Keratinocyte (primary cell): ENCODE results near the gene TMEM42. TPM values are rescaled to one million over a fixed set of nuclear protein-coding genes. Genes with fewer than 3 reads are reported as not detected.

Experiments
- DNase-seq: peaks from one replicate; pipeline ENCODE4 v3.0.0-alpha.2; 2011; ENCODE audit warnings: low read depth, missing footprints, low spot score
- FAIRE-seq: peaks from 2 replicates; lab custom pipeline; 2011; peaks lifted over from hg19 to GRCh38; lab: Jason Lieb, UNC
- H2AFZ ChIP-seq: 2 replicates; pipeline ENCODE4 v1.6.0; 2012; ENCODE audit warnings: low read length, control low read depth, inconsistent platforms; ENCODE audit not compliant: control insufficient read depth
- H3K27ac ChIP-seq: 2 replicates; pipeline ENCODE4 v1.5.1; 2011; ENCODE audit warnings: low read length; ENCODE audit not compliant: control insufficient read depth, insufficient read depth
- H3K27me3 ChIP-seq: 3 replicates; pipeline ENCODE4 v1.6.0; 2011; ENCODE audit warnings: low read length; ENCODE audit not compliant: control insufficient read depth, insufficient read depth; ENCODE audit errors: extremely low read depth
- H3K36me3 ChIP-seq, 2 experiments: 2 replicates in 1 of 2; 3 replicates in 1 of 2; pipeline ENCODE4 v1.5.1; 2011; ENCODE audit warnings: low read length in 2 of 2, mild to moderate bottlenecking in 1 of 2; ENCODE audit not compliant: control insufficient read depth in 2 of 2, insufficient read depth in 2 of 2; ENCODE audit errors: extremely low read depth in 1 of 2
- H3K4me1 ChIP-seq: 3 replicates; pipeline ENCODE4 v1.5.1; 2011; ENCODE audit warnings: low read length; ENCODE audit not compliant: control insufficient read depth, insufficient read depth; ENCODE audit errors: extremely low read depth
- H3K4me2 ChIP-seq: 3 replicates; pipeline ENCODE4 v1.6.0; 2011; ENCODE audit warnings: low read depth, low read length; ENCODE audit not compliant: control insufficient read depth, insufficient read depth; ENCODE audit errors: extremely low read depth
- H3K4me3 ChIP-seq, 3 experiments: fragments of 200-600 bp in 1 of 3; sonication (generic) in 1 of 3; 2 replicates in 2 of 3; 3 replicates in 1 of 3; pipeline ENCODE4 v1.5.1; 2011 to 2016; ENCODE audit warnings: low read length in 3 of 3, mild to moderate bottlenecking in 3 of 3, control low read depth in 2 of 3, inconsistent platforms in 1 of 3, low read depth in 1 of 3, mixed read lengths in 1 of 3, mixed run types in 1 of 3, moderate library complexity in 1 of 3; ENCODE audit not compliant: control insufficient read depth in 2 of 3, insufficient read depth in 2 of 3; ENCODE audit errors: extremely low read depth in 1 of 3
- H3K79me2 ChIP-seq: 2 replicates; pipeline ENCODE4 v1.6.0; 2012; ENCODE audit warnings: low read length; ENCODE audit not compliant: control insufficient read depth, insufficient read depth
- H3K9ac ChIP-seq: 3 replicates; pipeline ENCODE4 v1.6.0; 2011; ENCODE audit warnings: low read length; ENCODE audit not compliant: control insufficient read depth, insufficient read depth; ENCODE audit errors: extremely low read depth
- H3K9me1 ChIP-seq: 3 replicates; pipeline ENCODE4 v1.6.0; 2011; ENCODE audit warnings: low read length; ENCODE audit not compliant: control insufficient read depth, insufficient read depth; ENCODE audit errors: extremely low read depth
- H3K9me3 ChIP-seq: 2 replicates; pipeline ENCODE4 v1.5.1; 2012; ENCODE audit warnings: low read depth, low read length; ENCODE audit not compliant: control insufficient read depth
- H4K20me1 ChIP-seq: 3 replicates; pipeline ENCODE4 v1.6.0; 2011; ENCODE audit warnings: low read length; ENCODE audit not compliant: control insufficient read depth, insufficient read depth; ENCODE audit errors: extremely low read depth
- CTCF ChIP-seq, 3 experiments: IDR thresholded peaks in 1 of 3; conservative IDR thresholded peaks in 1 of 3; optimal IDR thresholded peaks in 1 of 3; 2 replicates in 2 of 3; 3 replicates in 1 of 3; pipeline versions ENCODE3 to v1.5.1; 2011; ENCODE audit warnings: low read length in 3 of 3, mild to moderate bottlenecking in 3 of 3, moderate library complexity in 2 of 3, control low read depth in 1 of 3, inconsistent platforms in 1 of 3; ENCODE audit not compliant: insufficient read depth in 2 of 3; ENCODE audit errors: extremely low read depth in 1 of 3
- EZH2 ChIP-seq: IDR thresholded peaks from one replicate; pipeline ENCODE4 v1.6.1; 2012; ENCODE audit warnings: inconsistent platforms, mild to moderate bottlenecking, low read length, moderate library complexity
- dilution Hi-C: fragments of 300-500 bp; cut with MboI; formaldehyde crosslinking; loops from one replicate; pipeline ENCODE4 v1.7.0; 2020; ENCODE audit warnings: low sequenced_read_pairs; ENCODE audit not compliant: extremely low pct_ligation_motif_present
- polyA plus RNA-seq, 5 experiments: library from polyadenylated mRNA; depleted of rRNA in 3 of 5; stranded (reverse) in 3 of 5; stranded (forward) in 1 of 5; unstranded in 1 of 5; fragments of >200 nt; gene quantifications; 1 replicate in 1 of 5; 2 replicates in 3 of 5; 3 replicates in 1 of 5; pipeline versions ENCODE4 v1.2.1 to v1.2.3, GENCODE V29; 2011 to 2012; ENCODE audit warnings: missing spikeins in 2 of 5, low read depth in 1 of 5, low replicate concordance in 1 of 5

The TMEM42 gene
- polyA plus RNA-seq, 1 donor (not counting 4 experiments of a cell fraction or from before 2014, with no cell fraction given): 19.5 TPM

DNA sequence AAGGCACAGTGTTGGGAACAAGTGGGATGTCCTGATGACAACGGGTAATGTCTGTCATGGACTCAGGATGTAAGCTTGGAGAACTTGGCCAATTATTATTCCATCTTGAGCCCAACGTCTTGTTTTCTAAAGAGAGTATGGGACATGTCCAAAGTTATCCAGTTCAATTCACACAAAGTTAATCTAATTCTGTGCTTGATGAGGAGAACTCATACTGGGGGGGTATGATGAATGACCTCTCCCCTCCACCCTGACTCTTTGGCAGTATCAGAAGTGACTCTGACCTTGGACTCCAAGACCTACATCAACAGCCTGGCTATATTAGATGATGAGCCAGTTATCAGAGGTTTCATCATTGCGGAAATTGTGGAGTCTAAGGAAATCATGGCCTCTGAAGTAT, 49.0 kb downstream of the TMEM42 start:
- no peak for DNase-seq
- TF ChIP-seq EZH2: no peak
- TF ChIP-seq CTCF (optimal IDR thresholded peaks at IDR 0.05 in 1 of 3, IDR thresholded peaks at IDR 0.05 in 1 of 3, conservative IDR thresholded peaks at IDR 0.05 in 1 of 3; ENCODE audit: extremely low read depth in 1 of 3, insufficient read depth in 2 of 3, low read length in 3 of 3): no peak
- Histone ChIP-seq H3K4me2 (no peak overlapping the region), H3K36me3 (peaks cover 0 to 4% of the 10 kb centered on the region in 2 experiments), H3K9me3 (peaks cover 4% of the 10 kb centered on the region), H3K4me3 (no peak overlapping the region), H3K79me2 (no peaks in the 10 kb centered on the region), H3K27ac (no peak overlapping the region), H2AFZ (no peak overlapping the region), H3K9ac (no peak overlapping the region), H3K4me1 (peaks cover 14% of the 10 kb centered on the region), H3K27me3 (no peaks in the 10 kb centered on the region), H4K20me1 (no peaks in the 10 kb centered on the region), H3K9me1 (no peaks in the 10 kb centered on the region)
- dilution Hi-C loops: no loop called here
- no peak for FAIRE-seq

GRCh38 chr3:44913868-44914468, 52.3 kb downstream of the TMEM42 start:
- no peak for DNase-seq
- Histone ChIP-seq H3K9me1 (no peaks in the 10 kb centered on the region), H3K9ac (no peak overlapping the region), H3K27me3 (no peaks in the 10 kb centered on the region), H3K27ac (no peak overlapping the region), H3K79me2 (no peaks in the 10 kb centered on the region), H3K4me2 (no peak overlapping the region), H3K36me3 (peaks cover 8 to 14% of the 10 kb centered on the region in 2 experiments), H2AFZ (no peak overlapping the region), H3K4me1 (no peaks in the 10 kb centered on the region), H3K4me3 (no peak overlapping the region), H3K9me3 (peaks cover 4% of the 10 kb centered on the region), H4K20me1 (no peaks in the 10 kb centered on the region)
- peak; percentile 67 for FAIRE-seq
- no peak for TF ChIP-seq EZH2
- TF ChIP-seq CTCF (optimal IDR thresholded peaks at IDR 0.05 in 1 of 3, IDR thresholded peaks at IDR 0.05 in 1 of 3, conservative IDR thresholded peaks at IDR 0.05 in 1 of 3; ENCODE audit: extremely low read depth in 1 of 3, insufficient read depth in 2 of 3, low read length in 3 of 3): peak; percentile 85 to 94 (median 93)
- dilution Hi-C loops: no loop called here
